Measurements from ENCODE around the gene CHMP6.

The CHMP6 gene

DNA sequence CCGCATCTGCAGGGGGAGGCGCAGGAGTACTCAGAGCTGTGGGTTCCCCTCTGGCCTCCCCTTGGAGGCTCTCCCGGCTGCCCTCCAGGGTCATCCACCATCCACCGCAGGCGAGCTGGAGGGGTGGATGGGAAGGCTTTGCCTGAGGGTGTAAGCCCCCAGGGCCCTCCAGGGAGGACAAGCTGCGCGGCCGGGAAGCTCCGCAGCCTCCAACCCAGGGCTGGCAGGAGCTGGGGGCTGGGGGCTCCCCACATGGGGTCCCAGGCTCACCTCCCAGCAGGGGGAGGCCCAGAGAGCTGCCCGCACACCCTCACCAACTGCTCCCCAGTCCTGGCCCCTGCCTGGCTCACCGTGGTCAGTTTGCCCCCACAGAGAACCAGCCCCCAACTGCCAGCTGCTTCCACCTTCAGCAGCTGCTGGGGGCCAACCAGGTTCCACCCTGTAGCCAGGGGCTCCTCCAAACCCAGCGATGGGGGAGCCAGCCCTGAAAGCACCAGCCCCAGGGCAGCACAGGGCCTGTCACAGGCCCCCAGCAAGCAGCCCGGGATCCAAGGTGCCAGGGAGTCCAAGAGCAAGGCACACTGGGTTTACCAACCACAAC lies 19.8 kb upstream of the CHMP6 start:
- no peak for DNase-seq

DNA sequence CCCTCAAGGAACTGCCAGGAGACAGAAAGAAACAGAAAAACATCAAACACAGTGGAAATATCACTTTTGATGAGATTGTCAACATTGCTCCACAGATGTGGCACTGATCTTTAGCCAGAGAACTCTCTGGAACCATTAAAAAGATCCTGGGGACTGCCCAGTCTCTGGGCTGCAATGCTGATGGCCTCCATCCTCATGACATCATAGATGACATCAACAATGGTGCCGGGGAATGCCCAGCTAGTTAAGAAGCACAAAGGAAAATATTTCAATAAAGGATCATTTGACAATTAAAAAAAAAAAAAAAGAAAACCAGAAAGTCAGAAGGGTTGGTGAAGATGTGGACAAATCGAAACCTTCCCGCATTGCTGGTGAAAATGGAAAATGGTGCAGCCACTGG lies 14.9 kb upstream of the CHMP6 start:
- DNase-seq = no peak

DNA sequence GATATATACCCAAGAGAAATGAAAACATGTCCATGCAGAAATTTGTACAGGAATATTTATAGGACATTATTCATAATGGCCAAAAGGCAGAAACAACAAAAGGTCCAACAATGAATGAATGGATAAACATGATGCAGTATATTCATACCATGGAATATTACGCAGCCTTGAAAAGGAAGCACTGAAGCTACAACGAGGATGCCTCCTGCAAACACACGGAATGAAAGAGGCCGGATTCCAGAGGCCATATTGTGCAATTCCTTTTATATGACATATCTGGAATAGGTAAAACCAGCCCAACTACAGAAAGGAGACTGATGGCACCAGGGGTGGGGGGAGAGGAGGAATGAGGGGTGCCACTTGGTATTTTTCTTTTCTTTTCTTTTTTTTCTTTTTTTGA lies 14.5 kb upstream of the CHMP6 start:
- DNase-seq = no peak

DNA sequence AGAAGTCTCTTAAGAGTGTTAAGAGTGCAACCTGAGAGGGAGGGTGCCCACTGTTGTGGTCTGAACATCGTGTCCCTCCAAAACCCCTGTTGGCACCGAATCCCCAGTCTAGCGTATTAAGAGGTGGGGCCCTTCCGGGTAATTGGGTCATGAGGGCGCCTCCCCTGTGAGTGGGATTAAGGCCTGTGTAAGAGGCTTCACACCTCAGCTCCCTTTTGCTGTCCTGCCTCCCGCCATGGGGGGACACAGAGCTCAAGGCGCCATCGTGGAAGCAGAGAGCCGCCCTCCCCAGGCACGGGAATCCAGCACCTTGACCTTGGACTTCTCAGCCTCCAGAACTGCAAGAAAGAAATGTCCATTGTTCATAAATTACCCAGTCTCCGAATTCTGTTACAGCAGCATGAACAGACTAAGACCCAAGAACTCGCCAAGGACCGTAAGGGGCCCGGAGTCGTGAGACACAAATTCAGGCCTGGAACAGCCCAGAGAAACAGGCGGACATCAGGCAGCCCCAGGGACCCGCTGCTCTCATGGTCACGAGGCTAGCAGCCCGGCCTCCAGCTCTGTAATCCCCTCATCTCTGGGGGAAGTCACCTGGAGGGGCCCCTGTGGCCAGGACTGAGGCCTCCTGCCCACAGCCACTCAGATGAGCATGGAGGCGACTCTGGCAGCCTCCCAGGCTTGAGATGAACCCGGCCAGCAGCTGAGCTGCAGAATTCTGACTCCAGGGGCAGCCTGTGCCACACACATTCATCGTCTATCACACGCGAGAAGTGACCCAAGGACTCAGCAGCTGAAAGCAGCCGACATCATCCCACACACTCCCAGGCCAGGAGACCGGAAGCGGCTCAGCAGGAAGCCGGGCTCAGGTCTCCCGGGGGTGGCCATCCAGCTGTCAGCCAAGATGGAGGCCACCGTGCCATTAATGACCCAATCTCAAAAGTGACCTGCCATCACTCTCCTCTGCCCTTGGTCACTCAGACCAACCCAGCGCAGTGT lies 12.8 kb upstream of the CHMP6 start:
- DNase-seq = no peak

DNA sequence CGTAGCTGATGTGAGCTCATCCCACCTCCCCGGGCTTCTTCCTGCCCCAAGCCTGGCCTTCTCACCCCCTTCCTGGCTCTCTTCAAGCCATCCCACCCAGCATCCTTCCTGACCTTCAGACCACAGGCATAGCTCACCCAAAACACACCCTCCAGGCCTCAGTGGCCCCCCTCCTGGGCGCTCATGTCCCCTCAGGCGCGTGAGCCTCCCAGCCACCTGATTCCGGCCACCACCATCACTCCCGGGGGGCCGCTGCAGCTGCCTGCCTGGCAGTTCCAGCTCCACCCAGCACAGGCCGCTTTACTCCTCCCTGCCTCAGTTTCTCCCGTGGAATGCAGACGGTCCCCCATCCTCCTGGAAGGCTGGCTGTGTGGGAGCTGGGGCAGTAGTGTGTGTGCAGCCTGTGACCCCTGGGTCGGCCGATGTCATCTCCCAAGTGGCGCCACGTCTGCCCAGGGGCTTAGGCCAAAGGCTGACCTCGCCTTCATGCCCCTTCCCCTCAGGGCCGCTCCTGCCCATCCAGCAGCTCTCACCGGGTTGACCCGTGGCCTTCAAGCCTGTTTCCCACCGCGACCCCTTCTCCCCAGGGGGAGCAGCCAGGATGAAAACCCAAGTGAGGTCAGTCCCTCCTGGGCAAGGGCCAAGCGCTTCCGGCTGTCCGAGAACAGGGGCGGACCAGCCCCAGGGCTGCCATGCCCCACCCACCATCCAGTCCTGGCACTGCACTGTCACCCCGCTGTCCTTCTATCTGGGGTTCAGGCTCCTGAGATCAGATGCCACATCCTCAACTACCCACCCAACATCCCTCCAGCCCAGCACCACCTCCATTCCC lies 11.9 kb upstream of the CHMP6 start:
- DNase-seq = no peak

DNA sequence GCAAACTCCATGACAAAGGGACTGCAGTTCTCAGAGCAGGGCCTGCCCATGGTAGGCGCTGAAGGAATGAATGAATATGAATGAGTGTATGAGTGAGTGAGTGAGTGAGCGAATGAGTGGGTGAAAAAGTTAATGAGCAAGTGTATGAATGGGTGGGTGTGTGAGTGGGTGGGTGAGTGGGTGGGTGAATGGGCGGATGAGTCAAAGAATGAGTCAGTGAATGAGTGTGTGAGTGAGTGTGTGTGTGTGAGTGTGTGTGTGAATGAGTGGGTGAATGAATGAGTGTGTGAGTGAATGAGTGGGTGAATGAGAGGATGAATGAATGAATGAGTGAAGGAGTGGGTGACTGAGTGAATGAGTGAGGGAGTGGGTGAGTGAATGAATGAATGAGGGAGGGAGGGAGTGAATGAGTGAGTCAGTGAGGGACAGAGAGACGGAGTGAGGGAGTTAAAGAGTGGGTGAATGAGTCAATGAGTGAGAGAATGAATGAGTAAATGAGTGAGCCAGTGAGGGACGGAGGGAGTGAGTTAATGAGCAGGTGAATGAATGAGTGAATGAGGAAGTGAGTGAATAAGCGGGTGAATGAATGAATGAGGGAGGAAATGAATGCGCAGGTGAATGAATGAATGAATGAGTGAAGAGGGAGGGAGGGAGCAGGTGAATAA lies 11.1 kb upstream of the CHMP6 start:
- DNase-seq = no peak

DNA sequence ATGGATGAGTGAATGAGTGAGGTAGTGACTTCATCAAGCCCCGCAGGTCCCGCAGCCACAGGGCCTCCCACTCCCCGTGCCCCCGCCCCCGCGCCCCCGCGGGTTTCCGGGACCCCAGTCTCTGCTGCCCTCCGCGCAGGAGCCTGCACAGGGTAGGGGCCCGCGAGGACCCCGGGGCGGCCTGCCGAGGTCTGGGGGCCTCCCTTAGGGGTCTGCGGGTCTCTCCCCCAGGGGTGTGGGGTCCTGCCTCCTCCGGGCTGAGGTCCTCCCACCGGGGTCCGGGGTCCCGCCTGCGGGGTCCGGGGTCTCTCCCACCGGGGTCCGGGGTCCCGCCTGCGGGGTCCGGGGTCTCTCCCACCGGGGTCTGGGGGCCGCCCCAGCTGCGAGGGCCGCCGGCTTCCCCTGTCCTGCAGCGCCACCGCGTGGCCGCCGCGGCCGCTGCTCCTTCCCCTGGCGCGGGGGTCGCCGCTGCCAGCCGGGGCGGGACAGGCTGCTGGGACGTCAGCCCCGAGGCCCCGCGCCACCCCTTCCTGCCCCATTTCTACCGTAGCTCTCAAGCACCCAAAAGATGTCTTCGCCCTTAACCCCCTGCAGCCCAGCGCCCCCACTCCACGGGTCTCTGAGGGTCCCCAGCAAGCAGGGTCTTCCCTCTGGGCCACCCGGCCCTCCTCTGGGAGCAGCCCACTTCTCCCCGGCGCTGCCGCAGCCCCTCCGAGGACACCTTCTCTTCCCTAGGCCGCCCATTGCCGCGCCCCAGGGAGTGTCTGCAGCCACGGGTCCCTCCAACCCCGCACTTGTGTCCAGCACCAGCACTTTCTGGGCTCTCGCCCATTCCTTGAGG lies 10.4 kb upstream of the CHMP6 start:
- DNase-seq = peak in 1 of 2 experiments; percentile 52

DNA sequence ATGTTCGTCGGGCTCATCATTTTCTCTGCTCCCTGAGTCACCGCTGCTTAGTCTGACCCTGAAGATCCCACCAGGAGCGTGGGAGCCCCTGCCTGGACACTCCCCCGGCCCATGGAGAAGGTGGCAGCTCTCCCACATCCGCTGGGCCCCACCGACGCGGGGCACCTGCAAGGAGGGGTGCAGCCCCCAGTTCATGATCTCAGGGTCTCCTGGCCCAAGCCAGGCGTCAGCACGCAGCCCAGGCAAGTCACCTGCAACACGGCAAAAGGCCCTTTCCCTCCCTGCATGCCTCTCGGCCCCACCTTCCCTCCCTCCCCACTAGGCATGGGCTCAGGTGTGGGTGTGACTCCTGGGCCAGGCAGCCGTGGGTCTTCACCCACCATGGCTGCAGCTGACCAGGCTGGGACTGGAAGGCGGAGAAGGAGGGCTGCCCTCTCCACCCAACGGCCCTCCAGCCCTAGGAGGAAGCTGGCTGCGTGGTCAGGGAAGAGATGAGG lies 9.7 kb upstream of the CHMP6 start:
- no peak for DNase-seq

DNA sequence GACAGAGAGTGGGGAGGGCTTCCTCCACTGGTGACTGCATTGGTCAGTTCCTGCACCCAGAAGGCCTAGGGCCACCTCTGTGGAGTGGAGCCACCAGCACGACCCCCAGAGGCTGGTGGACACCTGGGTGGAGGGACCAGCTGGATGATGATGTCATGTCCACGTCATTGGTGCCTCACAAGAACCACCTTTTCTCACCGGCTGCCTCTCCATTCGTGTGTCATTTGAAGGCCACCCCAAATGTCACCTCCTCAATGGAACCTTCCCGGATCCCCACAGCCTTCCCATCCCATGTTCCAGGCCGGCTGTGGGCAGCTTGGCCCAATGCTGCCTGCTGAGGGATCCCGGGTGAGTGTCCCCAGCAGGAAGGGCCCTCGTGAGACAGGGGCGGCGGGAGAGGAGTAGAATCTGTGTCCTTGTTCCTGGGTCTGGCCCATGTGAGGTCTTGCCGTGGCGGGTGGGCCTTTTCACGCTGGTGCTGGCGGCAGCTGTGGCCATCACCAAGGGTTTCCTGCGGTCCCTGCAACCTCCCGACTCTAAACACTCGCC lies 9.1 kb upstream of the CHMP6 start:
- no peak for DNase-seq

DNA sequence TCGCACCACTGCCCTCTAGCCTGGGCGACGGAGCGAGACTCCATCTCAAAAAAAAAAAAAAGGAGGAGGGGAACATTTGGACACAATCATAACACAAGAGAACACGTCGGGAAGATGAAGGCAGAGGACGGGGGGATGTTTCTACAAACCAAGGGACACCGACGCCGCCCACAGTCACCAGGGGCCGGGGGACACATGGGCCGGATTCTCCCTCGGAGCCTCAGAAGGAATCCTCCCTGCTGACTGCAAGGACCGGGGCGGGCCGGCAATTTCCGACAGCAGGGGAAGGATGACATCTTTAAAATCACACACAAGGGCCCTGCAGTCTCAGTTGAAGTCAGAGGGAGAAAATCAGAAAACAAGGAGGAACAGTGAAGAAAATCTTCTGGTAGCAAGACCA lies 8.1 kb upstream of the CHMP6 start:
- DNase-seq = no peak

DNA sequence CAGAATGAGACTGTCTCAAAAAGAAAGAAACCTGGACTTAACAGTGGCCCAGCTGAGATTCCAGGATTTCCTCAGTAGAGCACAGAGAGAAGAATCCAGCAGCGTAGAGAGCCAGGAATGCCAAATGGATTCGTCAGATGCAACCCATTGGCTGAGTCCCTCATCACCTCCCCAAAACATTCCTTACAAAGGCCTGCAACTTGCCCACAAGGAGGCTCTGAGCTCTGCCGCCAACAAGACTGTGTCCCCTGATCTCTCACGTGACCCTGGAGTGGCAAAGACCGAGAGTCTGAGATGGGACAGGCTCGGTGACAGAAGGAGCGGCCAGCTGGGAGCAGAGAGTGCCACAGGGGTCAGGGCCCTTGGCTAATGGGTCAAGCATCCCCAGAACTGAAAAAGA lies 6.9 kb upstream of the CHMP6 start:
- DNase-seq = no peak

DNA sequence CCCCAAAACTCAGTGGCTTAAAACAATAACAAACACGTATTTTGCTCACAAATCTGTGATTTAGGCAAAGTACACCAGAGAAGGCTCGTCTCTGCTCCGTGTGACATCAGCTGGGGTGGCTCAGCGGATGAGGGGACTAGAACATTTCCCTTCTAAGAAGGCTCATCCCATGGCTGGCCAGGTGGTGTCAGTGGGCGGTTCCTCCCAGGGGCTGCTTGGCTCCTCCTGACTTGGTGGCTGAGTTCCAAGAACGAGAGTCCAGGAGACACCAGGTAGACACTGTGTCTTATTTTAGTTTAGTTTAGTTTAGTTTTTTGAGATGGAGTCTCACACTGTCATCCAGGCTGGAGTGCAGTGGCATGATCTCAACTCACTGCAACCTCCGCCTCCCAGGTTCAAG lies 5.6 kb upstream of the CHMP6 start:
- DNase-seq = no peak

DNA sequence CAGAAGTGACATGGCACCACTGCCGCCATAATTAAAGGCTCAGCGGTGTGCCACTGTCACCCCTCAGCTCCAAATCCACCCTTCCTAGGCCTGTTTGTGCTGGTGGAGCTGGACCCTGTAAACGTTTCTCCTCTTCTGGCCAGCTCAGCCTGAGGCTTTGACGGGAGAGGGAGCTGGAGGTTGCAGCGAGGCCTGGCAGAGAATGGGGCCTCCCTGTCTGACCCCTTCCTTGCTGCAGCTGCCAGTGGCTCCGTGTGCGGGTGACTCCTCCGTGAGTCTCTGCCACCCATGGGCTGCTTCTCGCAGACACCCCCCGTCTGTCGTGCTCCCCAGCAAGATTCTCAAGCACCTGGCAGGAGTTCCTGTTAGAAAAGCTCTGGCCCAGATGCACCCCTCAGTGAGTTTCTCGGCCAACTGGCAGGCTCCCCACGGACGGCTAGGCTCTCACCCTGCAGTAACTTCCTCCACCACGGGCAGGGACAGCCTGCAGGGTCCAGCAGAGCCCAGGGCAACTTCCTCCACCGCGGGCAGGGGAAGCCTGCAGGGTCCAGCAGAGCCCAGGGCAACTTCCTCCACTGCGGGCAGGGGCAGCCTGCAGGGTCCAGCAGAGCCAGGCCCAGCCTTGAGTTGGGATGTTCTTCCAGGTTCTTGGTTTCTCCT lies 4.7 kb upstream of the CHMP6 start:
- DNase-seq = no peak

DNA sequence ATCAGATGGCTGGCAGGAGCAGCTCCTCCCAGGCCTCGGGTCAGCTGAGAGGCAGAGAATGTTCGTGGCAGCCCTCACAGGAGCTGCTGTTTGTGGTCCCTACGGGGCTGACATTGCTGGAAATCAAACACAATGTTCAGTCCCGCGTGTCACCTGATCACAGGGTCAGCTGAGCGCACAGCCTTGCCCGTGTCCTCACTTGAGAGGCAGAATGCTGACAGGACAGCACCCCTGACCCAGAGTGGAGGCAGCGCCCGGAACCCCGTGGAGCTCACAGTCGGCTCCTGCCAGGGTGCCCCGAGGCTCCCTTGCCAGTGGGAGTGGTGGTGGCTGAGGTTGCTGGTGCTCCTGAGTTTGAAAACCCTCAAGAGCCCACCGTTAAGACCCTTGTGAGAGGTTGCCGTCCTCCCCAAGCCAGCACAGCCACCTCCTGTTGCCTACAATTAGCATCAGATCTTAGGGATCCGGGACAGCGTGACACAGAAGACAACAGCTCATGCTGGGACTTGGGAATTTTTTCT lies 3.6 kb upstream of the CHMP6 start:
- no peak for DNase-seq

DNA sequence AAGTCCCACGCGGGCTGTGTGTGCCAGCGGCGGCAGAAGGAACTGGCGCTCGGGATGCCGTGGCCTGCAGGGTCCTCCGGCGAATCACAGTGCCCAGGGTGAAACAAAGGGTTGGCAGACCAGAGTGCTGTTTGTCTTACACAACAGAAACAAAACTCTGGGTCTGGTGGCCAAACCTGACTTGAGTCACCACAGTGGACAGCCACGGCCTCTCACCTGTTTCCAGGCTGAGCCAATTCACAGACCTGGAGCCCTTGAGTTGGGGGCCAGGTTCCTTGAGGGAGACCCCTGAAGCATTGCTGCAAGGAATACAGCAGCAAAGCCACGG lies 2.1 kb upstream of the CHMP6 start:
- no peak for DNase-seq

DNA sequence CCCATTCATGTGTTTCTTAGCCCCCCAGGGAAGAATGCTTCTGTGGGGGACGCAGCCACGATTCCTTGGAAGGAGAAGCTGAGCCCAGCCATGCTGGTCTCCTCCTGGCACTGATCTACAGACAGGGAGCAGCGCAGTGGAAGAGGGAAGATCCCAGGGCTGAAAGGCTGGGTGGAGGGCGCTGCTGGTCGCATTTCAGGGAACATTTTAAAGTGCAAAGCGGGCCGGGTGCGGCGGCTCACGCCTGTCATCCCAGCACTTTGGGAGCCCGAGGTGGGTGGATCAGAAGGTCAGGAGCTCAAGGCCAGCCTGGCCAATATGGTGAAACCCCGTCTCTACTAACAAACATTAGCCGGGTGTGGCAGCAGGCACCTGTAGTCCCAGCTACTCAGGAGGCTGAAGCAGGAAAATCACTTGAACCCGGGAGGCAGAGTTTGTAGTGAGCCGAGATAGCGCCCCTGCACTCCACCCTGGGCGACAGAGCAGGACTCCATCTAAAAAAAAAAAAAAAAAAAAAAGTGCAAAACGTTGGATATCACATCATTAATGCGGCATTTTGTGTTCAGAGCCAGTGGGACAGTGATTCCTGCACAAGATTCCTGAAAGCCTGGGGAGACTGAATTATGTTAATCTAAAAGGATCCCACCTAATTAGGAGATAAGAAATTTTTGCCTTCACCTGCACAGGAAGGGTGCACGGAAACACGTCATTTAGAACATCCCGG lies 558 bp upstream of the CHMP6 start:
- no peak for DNase-seq

DNA sequence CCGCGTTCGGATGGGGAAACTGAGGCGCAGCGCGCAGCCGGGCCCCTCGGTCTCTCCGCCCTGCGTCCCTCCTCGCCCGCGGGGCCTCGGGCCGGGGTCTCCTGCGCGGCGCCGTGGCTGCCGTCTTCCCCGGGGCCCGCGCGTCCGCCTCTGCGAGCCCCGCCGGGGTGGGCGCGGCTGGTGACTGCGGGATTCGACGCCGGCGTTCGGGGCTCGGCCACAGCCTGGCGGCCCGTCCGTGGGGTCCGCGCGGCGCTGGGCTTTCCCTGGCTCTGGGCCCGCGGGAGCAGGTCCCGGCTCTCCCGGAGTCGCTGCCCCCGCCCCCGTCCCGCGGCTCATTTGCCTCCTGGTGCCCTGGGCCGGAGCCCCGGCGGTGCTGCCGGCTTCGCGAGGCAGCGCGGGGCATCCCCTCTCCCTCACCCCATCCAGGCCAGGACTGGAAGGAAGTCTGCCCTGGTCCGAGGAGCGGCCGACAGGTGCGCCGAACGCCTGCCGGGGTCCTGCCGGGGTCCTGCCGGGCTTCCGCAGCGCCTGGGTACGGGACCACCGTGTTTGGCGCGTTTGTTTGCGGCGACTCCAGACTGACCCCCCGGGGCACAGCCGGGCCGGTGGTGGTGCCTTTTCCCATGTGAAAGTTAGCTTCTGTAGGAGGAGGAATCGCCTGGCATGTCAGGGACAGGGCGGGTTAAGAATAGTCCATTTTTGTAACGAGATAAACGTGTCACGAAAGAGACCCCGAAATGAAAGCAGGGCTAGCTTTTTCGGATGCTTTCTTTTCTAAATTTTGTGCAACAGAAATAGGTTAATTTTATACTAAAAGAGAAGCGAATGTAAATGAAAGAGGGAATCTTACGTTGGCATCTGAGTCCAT lies 671 bp downstream of the CHMP6 start:
- DNase-seq = peak in 1 of 2 experiments; percentile 62

DNA sequence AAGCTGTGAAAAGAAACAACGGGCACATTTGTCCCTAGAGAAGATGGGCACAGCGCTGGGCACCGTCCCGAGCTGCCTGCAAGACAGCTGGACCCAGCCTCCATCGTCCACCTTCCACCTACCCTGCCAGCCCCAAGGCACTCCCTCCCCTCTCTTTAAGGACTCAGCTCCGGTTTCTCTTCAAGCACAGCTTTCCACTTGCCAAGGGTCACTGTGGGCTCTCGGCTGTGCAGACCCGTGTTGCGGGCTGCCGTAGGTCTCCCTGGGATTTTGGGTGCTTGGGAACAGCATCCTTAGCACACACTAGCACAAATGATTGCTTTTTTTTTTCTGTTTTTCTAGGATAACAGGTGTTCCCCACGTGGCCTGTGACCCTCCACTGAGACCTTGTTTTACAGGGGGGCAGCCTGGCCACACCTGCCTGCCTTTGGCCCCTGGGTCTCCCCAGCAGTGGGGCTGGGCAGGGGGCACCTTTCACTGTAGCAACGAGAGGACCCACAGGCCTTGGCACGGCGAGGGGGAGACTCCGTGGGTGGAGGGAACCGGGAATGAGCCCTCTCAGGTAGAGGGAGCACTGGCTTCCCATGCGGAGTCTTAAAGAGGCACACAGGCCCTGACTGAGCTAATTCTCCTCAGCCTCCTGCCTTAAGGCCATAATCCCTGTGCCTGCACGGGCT lies 1.4 kb downstream of the CHMP6 start:
- no peak for DNase-seq
